H54 (cell line): ENCODE data around the gene NFKBIZ.

Source experiments
- DNase-seq: peaks from one replicate; pipeline ENCODE4 v3.0.0; 2011; ENCODE audit warnings: low spot score, mixed read lengths; ENCODE audit not compliant: insufficient read length
- FAIRE-seq: peaks from 3 replicates; lab custom pipeline; 2011; peaks lifted over from hg19 to GRCh38; lab: Jason Lieb, UNC
- POLR2A ChIP-seq: IDR thresholded peaks from 2 replicates; pipeline ENCODE4 v1.6.1; 2011; ENCODE audit warnings: low read depth, mild to moderate bottlenecking, low read length

Gene NFKBIZ

GRCh38 chr3:101816215-101817149, 32.8 kb upstream of the NFKBIZ start:
- peak; percentile 48 for FAIRE-seq
- TF ChIP-seq POLR2A: no peak

DNA sequence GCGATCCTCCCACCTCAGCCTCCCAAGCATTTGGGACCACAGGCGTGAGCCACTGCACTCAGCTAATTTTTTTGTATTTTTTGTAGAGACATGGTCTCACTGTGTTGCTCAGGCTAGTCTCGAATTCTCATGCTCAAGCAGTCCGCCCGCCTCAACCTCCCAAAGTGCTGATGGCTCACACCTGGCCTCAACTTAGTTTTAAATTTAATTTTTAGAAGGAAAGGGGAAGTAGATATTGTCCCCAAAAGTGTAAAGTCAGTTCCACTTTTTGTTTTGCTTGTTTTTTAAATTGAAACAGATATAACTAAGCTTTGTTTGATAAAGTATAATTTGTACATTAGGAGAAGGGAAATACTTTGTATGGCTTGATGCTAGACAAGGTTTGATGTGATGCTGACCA, 31.3 kb upstream of the NFKBIZ start:
- no peak for DNase-seq
- no peak for TF ChIP-seq POLR2A
- FAIRE-seq: no peak

More at GRCh38 chr3:101816215-101817149, 32.8 kb upstream of the NFKBIZ start:
- no peak for DNase-seq

- no peak for DNase-seq
- TF ChIP-seq POLR2A: no peak
- no peak for FAIRE-seq
Observed at GRCh38 chr3:101819649-101820206, 29.6 kb upstream of the NFKBIZ start.

DNA sequence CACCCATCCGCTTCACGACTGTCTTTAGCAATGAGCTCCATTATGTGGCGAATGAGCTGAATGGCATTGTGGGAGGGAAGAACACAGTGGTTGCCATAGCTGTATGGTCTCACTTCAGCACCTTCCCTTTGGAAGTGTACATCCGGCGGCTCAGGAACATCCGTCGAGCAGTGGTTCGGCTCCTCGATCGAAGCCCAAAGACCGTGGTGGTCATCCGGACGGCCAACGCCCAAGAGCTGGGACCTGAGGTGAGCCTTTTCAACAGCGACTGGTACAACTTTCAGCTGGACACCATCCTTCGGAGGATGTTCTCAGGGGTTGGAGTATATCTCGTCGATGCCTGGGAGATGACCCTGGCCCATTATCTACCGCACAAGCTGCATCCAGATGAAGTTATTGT, 27.8 kb upstream of the NFKBIZ start:
- TF ChIP-seq POLR2A: no peak
- FAIRE-seq (no peak), DNase-seq (no peak)

DNA sequence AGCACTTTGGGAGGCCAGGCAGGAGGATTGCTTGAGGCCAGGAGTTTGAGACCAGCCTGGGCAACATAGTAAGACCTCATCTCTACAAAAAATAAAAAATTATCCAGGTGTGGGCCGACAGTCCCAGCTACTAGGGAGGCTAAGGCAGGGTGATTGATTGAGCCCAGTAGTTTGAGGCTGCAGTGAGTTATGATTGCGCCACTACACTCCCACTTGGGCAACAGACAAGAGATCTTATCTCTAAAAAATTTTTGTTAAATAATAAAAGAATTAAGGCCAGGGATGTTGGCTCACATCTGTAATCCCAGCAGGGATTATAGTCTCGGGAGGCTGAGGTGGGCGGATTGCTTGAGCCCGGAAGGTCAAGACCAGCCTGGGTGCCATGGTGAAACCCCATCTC, 25.8 kb upstream of the NFKBIZ start:
- FAIRE-seq (no peak), DNase-seq (no peak)
- no peak for TF ChIP-seq POLR2A

DNA sequence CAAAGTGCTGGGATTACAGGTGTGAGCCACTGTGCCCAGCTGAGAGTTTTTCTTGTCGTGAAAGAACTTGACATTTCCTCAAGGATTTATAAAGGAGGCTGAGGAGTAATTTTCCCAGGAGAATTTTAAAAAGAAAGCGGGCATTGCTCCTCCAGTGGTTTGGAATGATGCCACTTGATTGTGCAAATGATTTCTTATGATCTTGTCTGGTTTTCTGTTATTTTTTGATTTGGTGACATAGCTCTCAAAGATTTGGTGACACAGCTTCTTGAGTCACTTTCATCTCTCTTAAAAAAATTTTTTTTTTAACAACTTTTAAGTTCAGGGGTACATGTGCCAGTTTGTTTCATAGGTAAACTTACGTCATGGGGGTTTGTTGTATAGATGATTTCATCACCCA, 24.6 kb upstream of the NFKBIZ start:
- no peak for FAIRE-seq
- no peak for TF ChIP-seq POLR2A
- no peak for DNase-seq

DNA sequence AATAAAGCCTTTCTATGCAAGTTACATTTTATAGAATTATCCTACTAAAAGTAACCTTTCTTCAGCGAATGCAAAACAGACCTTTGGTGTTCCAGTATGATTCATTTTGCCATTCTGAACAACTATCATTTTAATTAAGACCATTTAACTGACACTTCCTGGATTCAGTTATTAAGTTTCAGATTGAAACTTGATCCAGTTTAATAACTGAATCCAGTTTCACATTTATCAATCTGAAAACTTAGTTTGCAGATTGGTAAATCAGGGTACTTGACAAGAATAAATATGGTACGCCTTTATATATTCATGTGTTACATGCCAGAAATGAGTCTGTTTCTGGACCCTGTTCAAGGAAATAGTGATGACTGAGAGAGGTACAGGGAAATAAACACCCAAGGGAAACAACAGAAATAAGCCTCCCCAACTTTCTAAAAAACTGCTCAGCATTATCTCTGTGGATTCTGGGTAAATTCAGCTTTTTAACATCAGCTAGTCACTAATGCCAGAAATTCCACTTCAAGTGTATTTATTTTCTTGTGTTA, 23.3 kb upstream of the NFKBIZ start:
- TF ChIP-seq POLR2A: no peak
- FAIRE-seq: peak; percentile 65
- no peak for DNase-seq

DNA sequence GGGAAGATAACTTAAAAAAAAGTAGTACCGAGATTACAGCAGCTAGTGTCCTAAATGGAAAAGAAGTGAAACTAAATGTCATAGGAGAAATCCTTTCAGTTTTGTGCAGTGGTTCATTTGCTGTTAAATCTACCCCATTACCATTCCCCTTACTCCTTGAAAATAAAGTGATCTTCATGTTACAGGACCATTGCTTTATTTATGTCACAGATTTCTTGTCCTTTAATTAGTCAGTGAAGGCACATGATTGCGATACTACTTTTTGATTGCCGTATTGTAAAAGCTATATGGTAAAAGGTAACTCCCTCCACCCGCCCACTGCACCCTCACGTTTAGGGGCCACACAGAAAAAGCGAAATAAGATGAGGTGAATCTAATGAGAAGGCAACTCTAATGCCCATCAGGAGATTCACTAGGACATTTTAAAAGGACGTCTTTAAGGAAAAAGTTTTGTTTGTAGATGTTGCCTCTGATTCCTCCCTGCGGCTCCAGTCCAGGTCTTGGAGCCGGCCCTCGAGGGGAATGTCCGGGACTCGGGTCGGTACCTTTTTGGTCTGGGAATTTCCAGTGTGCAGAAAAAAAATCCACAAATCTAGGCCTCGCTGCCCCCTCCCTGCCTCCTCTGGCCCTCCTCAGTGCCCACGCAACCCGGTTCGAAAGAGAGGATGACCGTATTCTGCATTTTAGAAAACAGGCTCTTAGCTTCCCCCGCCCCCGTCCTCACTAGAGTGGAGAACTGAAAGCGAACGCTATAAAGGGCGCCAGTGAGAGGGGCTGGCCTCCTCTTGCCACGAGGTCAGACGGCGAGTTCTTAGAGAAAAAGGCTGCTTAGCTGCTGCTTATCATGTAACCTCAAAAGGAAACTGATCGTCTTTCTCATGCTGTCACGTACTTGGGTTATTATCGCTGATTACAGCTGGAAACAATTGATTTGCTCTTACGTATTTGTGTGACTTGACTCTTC, 21.8 kb upstream of the NFKBIZ start:
- 0 out of 2 replicates have a peak, but pooled peaks have one; percentile 26 for TF ChIP-seq POLR2A
- DNase-seq: no peak
- FAIRE-seq: peak; percentile 93

DNA sequence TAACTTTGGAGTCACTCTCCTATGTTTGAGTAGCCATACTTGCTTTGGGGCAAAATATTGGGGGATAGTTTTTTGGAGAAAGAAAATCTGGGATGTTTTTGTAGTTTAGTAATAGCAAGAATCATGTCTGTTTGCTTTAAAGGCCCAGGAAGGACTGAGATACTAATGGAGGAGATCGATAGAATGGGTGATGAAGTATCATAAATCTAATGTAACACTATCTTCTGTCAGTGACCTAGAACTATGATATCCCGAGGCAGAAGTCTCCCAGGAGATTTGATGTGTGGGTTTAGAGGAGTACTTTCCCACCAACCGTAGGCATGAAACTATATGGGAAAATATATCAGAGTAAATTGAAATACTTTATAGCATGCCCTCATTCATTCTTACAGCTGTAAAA, 21.0 kb upstream of the NFKBIZ start:
- FAIRE-seq (no peak), DNase-seq (no peak)
- TF ChIP-seq POLR2A: no peak

DNA sequence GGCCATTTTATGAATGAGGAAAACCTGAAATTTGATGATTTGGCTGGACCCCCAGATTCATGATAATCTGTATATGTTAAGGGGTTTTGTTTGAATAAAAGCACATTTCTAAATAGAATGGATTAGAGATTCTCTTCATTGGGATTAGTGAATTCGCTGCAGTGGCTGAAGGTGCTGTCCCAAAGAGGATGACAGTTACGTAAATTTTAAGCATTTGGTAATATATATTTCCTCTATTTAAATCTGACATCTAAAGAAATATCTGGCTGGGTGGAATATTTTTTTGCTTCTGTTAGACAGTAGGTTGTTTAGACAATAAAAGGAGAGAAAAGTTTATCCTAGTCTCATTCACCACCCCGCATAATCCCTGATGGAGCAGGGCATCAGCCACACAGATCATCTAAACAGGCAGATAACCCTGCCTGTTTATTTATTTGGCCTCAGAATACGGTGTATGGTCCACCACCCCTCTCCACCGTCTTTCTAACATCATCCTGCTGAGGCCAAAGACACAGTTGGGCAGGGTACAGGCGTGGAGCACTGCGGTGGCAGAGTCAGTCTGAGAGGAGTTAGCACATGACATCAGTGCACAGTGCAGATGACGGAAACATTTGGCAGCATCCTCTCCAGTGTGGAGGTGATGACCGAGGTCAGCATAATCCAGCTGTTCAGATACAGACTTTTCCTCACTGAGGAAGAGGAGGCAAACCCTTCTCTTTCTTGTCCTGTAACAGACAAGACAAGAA, 20.4 kb upstream of the NFKBIZ start:
- peak; percentile 62 for FAIRE-seq
- DNase-seq: no peak
- TF ChIP-seq POLR2A: no peak

DNA sequence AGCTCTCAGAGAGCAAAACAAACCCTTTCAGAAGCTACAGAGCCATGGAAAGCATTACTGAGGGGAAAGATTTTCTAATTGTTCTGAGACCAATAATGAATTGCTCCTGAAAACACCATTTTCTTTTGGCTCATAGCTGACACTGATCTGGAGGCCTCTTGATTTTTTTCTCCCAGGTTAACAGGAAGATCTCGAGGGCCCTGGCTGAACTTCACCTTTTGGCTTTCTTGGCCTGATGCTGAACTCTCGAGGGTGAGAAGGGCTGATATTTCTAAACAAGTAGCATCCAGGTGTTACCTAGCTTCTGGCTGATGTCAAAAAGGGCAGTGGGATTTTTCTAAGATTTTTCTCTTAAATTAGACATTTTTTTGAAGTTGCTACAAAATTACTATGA, 19.9 kb upstream of the NFKBIZ start:
- no peak for TF ChIP-seq POLR2A
- no peak for FAIRE-seq

DNA sequence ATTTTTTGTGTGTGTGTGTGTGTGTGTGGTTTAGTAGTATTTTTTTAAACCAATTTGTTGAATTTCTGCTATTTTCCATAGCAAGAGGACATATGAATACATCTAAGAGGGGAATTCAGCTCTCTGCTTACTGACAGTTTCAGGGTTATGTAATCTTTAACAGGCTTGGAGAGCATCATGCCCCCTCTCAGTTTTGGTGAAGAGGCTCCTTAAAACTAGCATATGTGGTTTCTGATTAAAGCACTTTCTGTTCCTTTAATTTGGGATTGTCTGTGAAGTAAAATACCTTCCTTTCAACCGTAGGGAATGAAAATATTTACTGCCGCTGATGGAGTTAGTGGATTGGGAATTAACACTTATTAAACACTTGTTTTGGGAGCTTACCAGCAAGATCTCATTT, 19.4 kb upstream of the NFKBIZ start:
- FAIRE-seq: no peak
- no peak for DNase-seq
- no peak for TF ChIP-seq POLR2A

More for the DNA sequence above, 19.9 kb upstream of the NFKBIZ start:
- DNase-seq: no peak
